Fibroblast of lung (primary cell): ENCODE measurements around the gene USH1C. TPM values are rescaled to one million over a fixed set of nuclear protein-coding genes. Genes with fewer than 3 reads are reported as not detected.

Source experiments
- DNase-seq, 2 donors: peaks; one replicate each; pipeline versions ENCODE4 v3.0.0 to v3.0.0-alpha.2; 2010; ENCODE audit warnings: low read depth in 2 of 2
- H2AFZ ChIP-seq: 2 replicates; pipeline ENCODE4 v1.5.1; 2012; ENCODE audit warnings: low read length, control low read depth, inconsistent platforms
- H3K27ac ChIP-seq: 2 replicates; pipeline ENCODE4 v1.5.1; 2011; ENCODE audit warnings: low read length, control low read depth; ENCODE audit not compliant: insufficient read depth
- H3K27me3 ChIP-seq: 2 replicates; pipeline ENCODE4 v1.5.1; 2011; ENCODE audit warnings: mild to moderate bottlenecking, low read length; ENCODE audit not compliant: control insufficient read depth, insufficient read depth
- H3K36me3 ChIP-seq: 2 replicates; pipeline ENCODE4 v1.5.1; 2011; ENCODE audit warnings: low read length; ENCODE audit not compliant: control insufficient read depth, insufficient read depth
- H3K4me1 ChIP-seq: 2 replicates; pipeline ENCODE4 v1.5.1; 2011; ENCODE audit warnings: low read length; ENCODE audit not compliant: control insufficient read depth, insufficient read depth; ENCODE audit errors: extremely low read depth
- H3K4me2 ChIP-seq: 2 replicates; pipeline ENCODE4 v1.5.1; 2011; ENCODE audit warnings: low read length, control low read depth; ENCODE audit not compliant: insufficient read depth; ENCODE audit errors: extremely low read depth
- H3K4me3 ChIP-seq, 4 experiments: fragments of 200-600 bp in 1 of 4; sonication (generic) in 1 of 4; replicated peaks in 1 of 4; 2 replicates each; pipeline ENCODE4 v1.5.1; 2011 to 2016; ENCODE audit warnings: low read length in 4 of 4, low read depth in 3 of 4, mild to moderate bottlenecking in 3 of 4, control low read depth in 2 of 4, inconsistent platforms in 1 of 4, mixed read lengths in 1 of 4; ENCODE audit not compliant: insufficient read depth in 1 of 4; ENCODE audit errors: control extremely low read depth in 1 of 4
- H3K79me2 ChIP-seq: 2 replicates; pipeline ENCODE4 v1.5.1; 2012; ENCODE audit warnings: mild to moderate bottlenecking, low read length, inconsistent platforms; ENCODE audit not compliant: control insufficient read depth, insufficient read depth
- H3K9ac ChIP-seq: 2 replicates; pipeline ENCODE4 v1.5.1; 2011; ENCODE audit warnings: mild to moderate bottlenecking, low read length, control low read depth; ENCODE audit not compliant: insufficient read depth
- H3K9me3 ChIP-seq: 2 replicates; pipeline ENCODE4 v1.5.1; 2012; ENCODE audit warnings: low read depth, low read length; ENCODE audit not compliant: control insufficient read depth, insufficient read depth
- H4K20me1 ChIP-seq: 2 replicates; pipeline ENCODE4 v1.5.1; 2011; ENCODE audit warnings: low read length; ENCODE audit not compliant: control insufficient read depth, insufficient read depth; ENCODE audit errors: extremely low read depth
- EZH2 ChIP-seq: IDR thresholded peaks from 2 replicates; pipeline ENCODE4 v1.5.1; 2012; ENCODE audit warnings: low read length, control low read depth, mild to moderate bottlenecking; ENCODE audit errors: missing control alignments
- polyA plus RNA-seq, 2 donors: library from polyadenylated mRNA; depleted of rRNA in 1 of 2; stranded (reverse) in 1 of 2; unstranded in 1 of 2; fragments of >200 nt; gene quantifications; 2 replicates each; pipeline ENCODE4 v1.2.1, GENCODE V29; 2011 to 2012; ENCODE audit warnings: missing spikeins in 1 of 2
- total RNA-seq: library from RNA; depleted of rRNA; stranded (reverse); fragments of >200 nt; gene quantifications from 2 replicates; pipeline ENCODE4 v1.2.1, GENCODE V29; 2014
- TF ChIP-seq, protein P1 (sequence below), 2 donors: IDR thresholded peaks in 1 of 2; conservative IDR thresholded peaks in 1 of 2; 1 replicate in 1 of 2; 2 replicates in 1 of 2; pipeline ENCODE4 v1.5.1; 2011 to 2012; ENCODE audit warnings: low read length in 2 of 2, control low read depth in 1 of 2, inconsistent platforms in 1 of 2, low read depth in 1 of 2, mild to moderate bottlenecking in 1 of 2

The USH1C gene
- total and polyA plus RNA-seq, 2 donors (not counting 1 experiment from before 2014, with no cell fraction given): not detected

DNA sequence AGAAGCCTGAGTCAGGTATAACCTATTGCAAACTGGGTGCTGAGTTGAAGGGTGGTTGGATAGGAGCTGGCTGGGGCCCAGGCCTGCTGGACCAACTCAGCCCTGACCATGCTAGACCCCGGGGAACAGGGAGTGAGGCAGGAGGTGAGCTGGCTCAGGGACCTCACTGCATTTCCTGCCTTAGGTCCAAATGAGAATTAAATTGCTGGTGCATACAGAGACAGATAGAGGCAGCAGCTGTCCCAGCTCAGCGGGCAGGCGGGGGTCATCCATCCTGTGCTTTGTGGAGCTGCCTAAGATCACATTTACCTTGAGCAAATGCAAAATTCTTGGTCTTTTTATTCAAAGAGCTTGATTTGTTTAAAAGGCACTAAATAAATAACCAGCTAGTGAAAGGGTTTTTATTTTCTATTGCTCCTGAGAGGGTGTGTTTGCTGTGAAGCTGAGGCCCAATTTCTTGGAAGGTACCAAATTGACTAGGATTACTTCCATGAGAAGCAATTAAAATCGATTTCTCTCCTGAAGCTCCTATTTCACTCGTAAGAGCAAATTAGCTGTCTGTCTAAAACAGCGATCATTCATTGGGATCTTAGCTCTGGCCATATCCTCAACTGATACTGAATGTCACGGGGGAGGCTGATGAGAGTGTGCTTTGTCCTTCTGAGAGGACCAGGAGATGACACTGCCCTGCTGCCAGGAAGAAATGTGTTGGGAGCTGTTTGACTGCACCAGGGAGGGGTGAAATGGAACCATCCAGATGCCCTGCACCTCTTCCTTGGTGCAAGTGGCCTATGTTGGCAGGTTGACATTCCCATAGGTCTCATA, 24.9 kb downstream of the USH1C start:
- TF ChIP-seq EZH2: no peak
- no peak overlapping the region for H2AFZ ChIP-seq
- H3K4me1 ChIP-seq: no peaks in the 10 kb centered on the region
- H3K79me2 ChIP-seq: no peaks in the 10 kb centered on the region
- no peaks in the 10 kb centered on the region for H3K36me3 ChIP-seq
- no peak overlapping the region for H3K4me2 ChIP-seq
- no peak overlapping the region for H3K9ac ChIP-seq
- H3K27ac ChIP-seq: no peak overlapping the region
- no peaks in the 10 kb centered on the region for H3K9me3 ChIP-seq
- H4K20me1 ChIP-seq: no peaks in the 10 kb centered on the region
- no peak overlapping the region for H3K4me3 ChIP-seq
- DNase-seq: no peak
- no peaks in the 10 kb centered on the region for H3K27me3 ChIP-seq

DNA sequence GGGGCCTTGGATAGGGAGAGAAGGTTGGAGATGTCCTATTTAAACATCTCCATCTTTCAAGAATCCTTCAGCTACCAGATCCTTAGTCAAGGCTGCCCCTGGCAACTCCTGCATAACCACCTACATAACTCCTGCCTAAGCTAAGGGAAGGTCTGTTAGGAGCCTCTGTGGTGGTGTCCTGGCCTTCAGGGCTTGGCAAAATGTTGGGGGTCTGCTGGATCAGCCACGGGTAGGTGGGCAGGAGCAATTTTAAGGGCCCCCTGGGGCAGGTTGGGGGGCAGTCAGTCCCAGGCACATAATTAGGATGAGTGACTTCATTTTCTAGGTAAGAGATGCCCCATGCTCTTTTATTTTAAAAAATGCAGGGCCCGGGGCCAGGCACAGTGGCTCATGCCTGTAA, 25.9 kb downstream of the USH1C start:
- Histone ChIP-seq H2AFZ (no peak overlapping the region), H3K9ac (no peak overlapping the region), H3K4me1 (no peaks in the 10 kb centered on the region), H4K20me1 (no peaks in the 10 kb centered on the region), H3K9me3 (no peaks in the 10 kb centered on the region), H3K36me3 (no peaks in the 10 kb centered on the region), H3K79me2 (no peaks in the 10 kb centered on the region), H3K27ac (no peak overlapping the region), H3K4me2 (no peak overlapping the region), H3K4me3 (no peak overlapping the region), H3K27me3 (no peaks in the 10 kb centered on the region)
- TF ChIP-seq, protein P1, sequence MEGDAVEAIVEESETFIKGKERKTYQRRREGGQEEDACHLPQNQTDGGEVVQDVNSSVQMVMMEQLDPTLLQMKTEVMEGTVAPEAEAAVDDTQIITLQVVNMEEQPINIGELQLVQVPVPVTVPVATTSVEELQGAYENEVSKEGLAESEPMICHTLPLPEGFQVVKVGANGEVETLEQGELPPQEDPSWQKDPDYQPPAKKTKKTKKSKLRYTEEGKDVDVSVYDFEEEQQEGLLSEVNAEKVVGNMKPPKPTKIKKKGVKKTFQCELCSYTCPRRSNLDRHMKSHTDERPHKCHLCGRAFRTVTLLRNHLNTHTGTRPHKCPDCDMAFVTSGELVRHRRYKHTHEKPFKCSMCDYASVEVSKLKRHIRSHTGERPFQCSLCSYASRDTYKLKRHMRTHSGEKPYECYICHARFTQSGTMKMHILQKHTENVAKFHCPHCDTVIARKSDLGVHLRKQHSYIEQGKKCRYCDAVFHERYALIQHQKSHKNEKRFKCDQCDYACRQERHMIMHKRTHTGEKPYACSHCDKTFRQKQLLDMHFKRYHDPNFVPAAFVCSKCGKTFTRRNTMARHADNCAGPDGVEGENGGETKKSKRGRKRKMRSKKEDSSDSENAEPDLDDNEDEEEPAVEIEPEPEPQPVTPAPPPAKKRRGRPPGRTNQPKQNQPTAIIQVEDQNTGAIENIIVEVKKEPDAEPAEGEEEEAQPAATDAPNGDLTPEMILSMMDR (conservative IDR thresholded peaks at IDR 0.05 in 1 of 2, IDR thresholded peaks at IDR 0.05 in 1 of 2; ENCODE audit: low read depth in 1 of 2, low read length in 2 of 2): no peak
- TF ChIP-seq EZH2: no peak
- DNase-seq: no peak

DNA sequence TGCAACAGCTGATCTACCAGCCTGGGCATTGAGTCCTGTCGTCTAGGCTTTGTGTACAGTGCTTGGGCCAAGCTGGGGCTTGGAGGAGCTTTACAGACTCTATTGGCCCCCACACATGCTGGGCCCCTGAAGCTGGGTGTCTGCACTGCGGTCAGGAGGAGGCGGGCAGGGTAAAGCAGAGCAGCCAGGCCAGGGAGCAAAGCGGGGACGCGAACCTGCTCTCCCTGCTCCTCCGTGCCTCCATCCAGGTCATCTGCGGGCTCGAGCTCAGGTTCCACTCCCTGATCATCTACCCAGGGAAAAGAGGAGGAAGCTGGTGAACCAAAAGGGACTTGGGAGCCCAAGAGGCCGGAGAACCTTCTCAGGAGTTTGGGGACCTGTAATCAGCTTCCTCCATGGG, 27.0 kb downstream of the USH1C start:
- H3K79me2 ChIP-seq: no peaks in the 10 kb centered on the region
- no peaks in the 10 kb centered on the region for H3K9me3 ChIP-seq
- H2AFZ ChIP-seq: no peak overlapping the region
- no peak for TF ChIP-seq EZH2
- TF ChIP-seq, protein P1 (conservative IDR thresholded peaks at IDR 0.05 in 1 of 2, IDR thresholded peaks at IDR 0.05 in 1 of 2; ENCODE audit: low read depth in 1 of 2, low read length in 2 of 2): no peak
- no peak overlapping the region for H3K27ac ChIP-seq
- H3K4me2 ChIP-seq: no peak overlapping the region
- no peaks in the 10 kb centered on the region for H4K20me1 ChIP-seq
- H3K36me3 ChIP-seq: no peaks in the 10 kb centered on the region
- no peaks in the 10 kb centered on the region for H3K27me3 ChIP-seq
- no peak overlapping the region for H3K4me3 ChIP-seq
- no peak overlapping the region for H3K9ac ChIP-seq
- no peaks in the 10 kb centered on the region for H3K4me1 ChIP-seq
- DNase-seq: no peak
